Loucy (cell line): ENCODE data around the gene CLSTN2.

Experiments
- EZH2phosphoT487 ChIP-seq: fragments of 200-600 bp; IDR thresholded peaks from 2 replicates; pipeline ENCODE4 v1.6.1; 2018; ENCODE audit warnings: antibody characterized with exemption, mild to moderate bottlenecking, moderate library complexity, borderline replicate concordance
- TF ChIP-seq, protein P1 (sequence below): fragments of 200-600 bp; sonication (generic); conservative IDR thresholded peaks from 2 replicates; pipeline ENCODE4 v1.5.1; 2014; ENCODE audit warnings: mild to moderate bottlenecking, antibody characterized with exemption, low read length

DNA sequence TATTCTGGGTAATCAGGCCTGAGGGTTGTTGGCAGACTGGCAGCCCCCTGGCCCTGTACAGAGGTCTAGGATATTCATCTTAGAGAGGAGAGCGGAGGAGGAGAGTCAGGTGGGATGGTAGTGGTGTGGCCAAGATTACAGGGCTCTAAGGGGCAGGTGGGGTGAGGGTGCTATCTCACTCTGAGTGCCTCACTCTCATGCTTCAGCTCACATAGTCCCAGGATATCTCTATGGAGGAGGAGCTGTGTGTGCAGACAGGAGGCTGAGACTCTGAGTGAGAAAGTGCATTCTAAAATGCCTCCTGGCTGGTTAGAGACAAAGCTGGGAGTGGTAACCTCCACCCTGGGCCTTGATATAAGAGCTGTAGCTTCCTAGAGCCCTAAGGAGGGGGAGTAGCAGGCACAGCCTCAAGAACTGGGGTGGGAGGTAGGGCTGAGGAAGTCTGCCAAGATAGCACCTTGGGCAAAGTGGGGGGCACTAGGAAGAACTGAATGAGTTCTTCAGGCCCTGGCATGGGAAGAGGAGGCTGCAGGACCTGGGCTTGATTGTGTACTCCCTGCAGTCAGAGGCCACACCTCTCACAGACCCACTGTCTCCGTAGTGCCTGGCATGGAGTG lies 39.9 kb downstream of the CLSTN2 start:
- TF ChIP-seq, protein P1, sequence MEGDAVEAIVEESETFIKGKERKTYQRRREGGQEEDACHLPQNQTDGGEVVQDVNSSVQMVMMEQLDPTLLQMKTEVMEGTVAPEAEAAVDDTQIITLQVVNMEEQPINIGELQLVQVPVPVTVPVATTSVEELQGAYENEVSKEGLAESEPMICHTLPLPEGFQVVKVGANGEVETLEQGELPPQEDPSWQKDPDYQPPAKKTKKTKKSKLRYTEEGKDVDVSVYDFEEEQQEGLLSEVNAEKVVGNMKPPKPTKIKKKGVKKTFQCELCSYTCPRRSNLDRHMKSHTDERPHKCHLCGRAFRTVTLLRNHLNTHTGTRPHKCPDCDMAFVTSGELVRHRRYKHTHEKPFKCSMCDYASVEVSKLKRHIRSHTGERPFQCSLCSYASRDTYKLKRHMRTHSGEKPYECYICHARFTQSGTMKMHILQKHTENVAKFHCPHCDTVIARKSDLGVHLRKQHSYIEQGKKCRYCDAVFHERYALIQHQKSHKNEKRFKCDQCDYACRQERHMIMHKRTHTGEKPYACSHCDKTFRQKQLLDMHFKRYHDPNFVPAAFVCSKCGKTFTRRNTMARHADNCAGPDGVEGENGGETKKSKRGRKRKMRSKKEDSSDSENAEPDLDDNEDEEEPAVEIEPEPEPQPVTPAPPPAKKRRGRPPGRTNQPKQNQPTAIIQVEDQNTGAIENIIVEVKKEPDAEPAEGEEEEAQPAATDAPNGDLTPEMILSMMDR: no peak
- no peak for TF ChIP-seq EZH2phosphoT487
